Fibroblast of peridontal ligament (primary cell): ENCODE results near the gene WHRN.
A peak's percentile ranks its signal among the peaks of the same experiment; 100 is the strongest.

Source experiments
- DNase-seq: peaks from one replicate; pipeline ENCODE4 v3.0.0-alpha.2; 2010; ENCODE audit errors: extremely low read depth

WHRN gene

GRCh38 chr9:114419796-114420195 lies 85.5 kb downstream of the WHRN start:
- DNase-seq, result no peak

- DNase-seq, result no peak
Observed at GRCh38 chr9:114418053-114418452, 87.2 kb downstream of the WHRN start.

- peak; percentile 44 for DNase-seq
Observed at GRCh38 chr9:114417511-114417910, 87.8 kb downstream of the WHRN start.

GRCh38 chr9:114416906-114417305 lies 88.4 kb downstream of the WHRN start:
- no peak for DNase-seq

GRCh38 chr9:114416290-114416689 lies 89.0 kb downstream of the WHRN start:
- no peak for DNase-seq

- no peak for DNase-seq
Observed at GRCh38 chr9:114414346-114414745, 90.9 kb downstream of the WHRN start.

- DNase-seq, result peak; percentile 48
Observed at GRCh38 chr9:114413861-114414301, 91.4 kb downstream of the WHRN start.

- DNase-seq, result no peak
Observed at GRCh38 chr9:114412048-114412683, 93.1 kb downstream of the WHRN start.

- DNase-seq, result no peak
Observed at GRCh38 chr9:114411452-114411851, 93.8 kb downstream of the WHRN start.

GRCh38 chr9:114410910-114411309 lies 94.4 kb downstream of the WHRN start:
- no peak for DNase-seq

GRCh38 chr9:114409842-114410241 lies 95.4 kb downstream of the WHRN start:
- DNase-seq, result no peak

GRCh38 chr9:114409103-114409780 lies 96.0 kb downstream of the WHRN start:
- DNase-seq, result peak; percentile 28

- DNase-seq, result no peak
Observed at GRCh38 chr9:114408645-114409044, 96.6 kb downstream of the WHRN start.

- no peak for DNase-seq
Observed at GRCh38 chr9:114407889-114408288, 97.4 kb downstream of the WHRN start.

- no peak for DNase-seq
Observed at GRCh38 chr9:114406441-114406840, 98.8 kb downstream of the WHRN start.

GRCh38 chr9:114405294-114406034 lies 99.8 kb downstream of the WHRN start:
- peak; percentile 84 for DNase-seq

GRCh38 chr9:114404531-114404930 lies 100.7 kb downstream of the WHRN start:
- no peak for DNase-seq

GRCh38 chr9:114403153-114403756 lies 102.0 kb downstream of the WHRN start:
- DNase-seq, result no peak

GRCh38 chr9:114401344-114401743 lies 103.9 kb downstream of the WHRN start:
- no peak for DNase-seq

- no peak for DNase-seq
Observed at GRCh38 chr9:114400772-114401171, 104.5 kb downstream of the WHRN start.

- DNase-seq, result no peak
Observed at GRCh38 chr9:114400219-114400618, 105.1 kb downstream of the WHRN start.

GRCh38 chr9:114399381-114399780 lies 105.9 kb downstream of the WHRN start:
- DNase-seq, result no peak
